Activated CD8-positive, alpha-beta memory T cell treated with anti-CD3 and anti-CD28 coated beads for 4 hours (primary cell): ENCODE results near the gene HEG1.

Experiments used
- DNase-seq, 2 donors: peaks; one replicate each; pipeline ENCODE4 v3.0.0-alpha.2; 2020; ENCODE audit warnings: low read depth in 2 of 2

Gene HEG1

DNA sequence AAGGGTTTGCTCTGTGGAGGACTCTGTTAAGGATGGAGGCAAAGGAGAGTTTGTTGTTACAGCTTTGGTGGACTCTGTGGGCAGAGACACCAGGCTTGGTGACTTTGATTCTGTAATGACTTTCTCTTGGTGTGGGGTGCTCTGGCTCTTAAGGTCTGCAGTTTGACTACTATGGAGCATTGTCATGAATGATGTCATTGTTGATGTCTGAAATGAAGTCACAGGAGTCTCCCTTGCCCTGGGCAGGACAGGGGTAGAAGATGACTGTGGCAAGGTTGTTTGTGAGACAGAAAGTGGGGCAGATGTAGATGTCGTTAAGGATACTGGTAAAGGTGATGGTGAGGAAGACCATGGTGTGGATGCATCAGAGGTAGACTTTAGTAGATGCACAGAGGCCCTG lies 42.7 kb downstream of the HEG1 start:
- DNase-seq, result no peak

DNA sequence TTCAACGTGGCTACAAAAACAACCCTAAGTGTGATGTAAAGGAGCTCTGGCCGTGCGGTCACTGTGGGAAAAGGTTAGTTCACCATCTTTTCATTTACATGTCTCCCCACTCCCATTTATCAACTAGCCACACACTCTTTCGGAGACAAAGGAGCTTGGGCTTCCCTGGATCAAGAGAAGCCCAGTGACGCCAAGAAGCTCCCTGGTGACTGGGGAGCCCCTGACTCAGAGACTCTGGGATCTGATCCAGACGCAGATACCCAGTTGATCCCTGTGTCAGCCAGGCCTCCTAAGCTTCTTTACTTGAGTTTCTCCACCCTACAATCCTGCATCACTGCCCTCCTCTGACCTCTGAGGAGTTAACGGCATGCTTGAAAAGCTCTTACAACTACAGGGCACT lies 43.9 kb downstream of the HEG1 start:
- DNase-seq, result no peak

DNA sequence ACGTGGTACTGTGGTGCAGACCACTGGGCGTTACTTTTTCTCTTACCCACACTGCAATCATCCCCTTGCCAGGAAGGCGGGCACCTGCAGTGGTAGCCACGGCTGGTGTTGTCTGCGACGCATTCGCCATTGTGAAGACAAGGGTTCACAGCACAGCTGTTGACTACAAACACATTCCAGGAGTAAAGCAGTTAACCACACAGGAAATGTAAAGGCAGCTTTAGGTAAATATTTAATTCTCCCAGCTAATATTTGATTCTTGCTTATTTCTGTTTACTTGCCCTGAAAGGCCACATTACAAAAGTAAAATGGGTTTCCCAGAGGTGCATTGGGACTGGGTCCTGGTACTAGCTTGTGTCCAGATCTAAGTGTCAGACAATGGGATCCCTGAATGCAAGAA lies 45.4 kb downstream of the HEG1 start:
- DNase-seq, result no peak

DNA sequence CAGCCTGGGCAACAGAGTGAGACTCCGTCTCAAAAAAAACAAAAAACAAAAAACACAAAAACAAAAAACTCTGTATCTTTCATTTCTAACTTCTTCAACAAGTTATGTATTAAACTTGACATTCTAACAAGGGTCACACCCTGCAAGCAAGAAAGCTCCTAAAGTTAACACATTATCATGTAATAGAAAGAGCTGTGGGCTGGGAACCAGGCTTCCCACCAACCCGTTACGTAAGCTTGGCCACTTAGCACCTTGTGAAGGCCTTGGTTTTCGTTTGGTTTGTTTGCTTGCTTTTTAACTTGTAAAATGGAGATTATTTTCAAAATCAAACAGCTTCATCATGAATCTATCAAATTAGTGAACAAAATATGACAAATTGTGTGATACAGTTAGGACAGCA lies 47.0 kb downstream of the HEG1 start:
- DNase-seq, result no peak

DNA sequence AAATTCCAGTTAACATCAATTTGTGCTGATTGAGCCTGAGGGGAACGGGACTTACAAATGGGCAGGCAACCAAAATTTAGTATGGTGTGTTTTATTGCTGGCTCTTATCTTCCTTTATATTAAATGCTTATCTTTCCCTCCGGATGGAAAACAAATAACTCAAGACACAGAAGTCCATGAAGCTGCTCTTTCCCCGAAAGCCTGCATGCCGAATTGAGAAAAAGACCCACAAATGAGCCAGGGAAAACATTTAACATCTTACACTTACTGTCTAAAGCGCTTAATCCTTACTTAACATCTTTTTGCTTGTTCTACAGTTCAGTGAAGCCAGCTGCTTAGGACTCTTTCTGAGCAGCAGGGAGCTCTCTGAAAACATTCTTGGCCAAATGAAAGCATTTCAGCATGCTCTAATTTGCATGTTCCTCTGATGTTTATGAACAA lies 49.5 kb downstream of the HEG1 start:
- no peak for DNase-seq

DNA sequence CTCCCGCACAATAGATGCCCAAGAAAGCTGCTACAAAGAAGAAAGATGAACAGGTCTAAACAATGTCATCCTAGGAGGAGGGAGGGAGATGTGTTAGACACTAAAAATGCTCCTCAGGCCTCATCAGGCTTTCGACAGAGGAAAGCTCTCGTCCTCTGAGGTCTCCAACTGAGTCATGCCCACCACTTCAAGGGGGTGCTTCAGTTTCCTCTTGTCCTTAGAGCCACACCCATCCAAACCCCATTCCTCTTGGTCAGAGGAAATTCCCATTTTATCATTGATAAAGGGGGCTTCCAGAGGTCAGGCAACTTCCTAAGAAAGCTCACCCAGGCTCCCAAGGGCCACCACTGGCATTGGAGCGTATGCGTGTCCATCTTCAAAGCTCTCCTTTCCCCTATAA lies 50.1 kb downstream of the HEG1 start:
- no peak for DNase-seq

DNA sequence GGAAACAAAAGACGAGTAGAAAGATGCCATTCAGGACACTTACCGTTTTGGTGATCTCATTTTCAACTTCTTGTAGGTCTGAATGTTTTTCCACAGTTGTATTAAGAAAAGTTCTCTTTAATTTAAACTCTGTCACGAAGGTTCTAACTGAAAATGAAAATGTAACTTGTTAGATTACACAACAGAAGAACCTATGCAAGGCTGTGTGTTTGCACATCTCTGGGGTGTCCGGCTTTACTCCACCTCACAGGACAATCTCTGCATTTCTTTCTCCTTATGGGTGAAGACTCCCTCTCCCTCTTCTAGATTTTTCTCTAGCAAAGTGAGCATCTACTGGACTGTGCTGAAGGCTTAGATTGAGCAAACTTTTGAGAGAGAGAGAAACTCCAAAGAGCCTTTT lies 50.6 kb downstream of the HEG1 start:
- DNase-seq, result no peak

DNA sequence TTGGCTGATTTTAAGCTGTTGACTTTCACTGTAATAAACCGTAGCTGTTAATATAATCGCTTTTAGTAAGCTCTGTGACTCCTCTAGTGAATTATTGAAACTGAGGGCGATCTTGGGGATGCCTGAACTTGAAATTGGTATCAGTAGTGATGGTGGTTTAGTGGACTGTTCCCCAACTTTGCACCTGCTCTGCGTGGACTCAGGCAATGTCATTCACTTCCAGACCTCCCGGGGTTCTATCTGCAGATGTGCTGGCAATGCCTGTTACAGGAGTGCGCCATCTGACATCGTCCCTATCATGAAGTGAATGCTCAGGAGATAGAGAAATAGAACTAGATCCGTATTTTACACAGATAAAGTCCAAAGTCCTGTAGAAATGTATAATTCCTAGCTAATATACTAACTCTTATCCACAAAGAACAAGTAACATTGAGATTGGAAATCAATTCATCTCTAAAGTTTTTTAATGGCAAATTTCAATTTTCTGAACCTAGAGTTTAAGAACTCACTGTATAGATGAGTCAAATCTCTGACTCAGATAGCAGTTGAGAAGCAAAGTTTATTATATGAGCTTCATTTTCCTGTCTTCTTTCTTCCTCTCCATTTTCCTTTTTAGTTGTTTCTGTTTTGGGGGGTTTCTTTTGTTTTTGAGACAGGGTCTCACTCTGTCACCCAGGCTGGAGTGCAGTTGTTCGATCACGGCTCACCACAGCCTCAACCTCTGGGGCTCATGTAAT lies 51.8 kb downstream of the HEG1 start:
- DNase-seq, result no peak

DNA sequence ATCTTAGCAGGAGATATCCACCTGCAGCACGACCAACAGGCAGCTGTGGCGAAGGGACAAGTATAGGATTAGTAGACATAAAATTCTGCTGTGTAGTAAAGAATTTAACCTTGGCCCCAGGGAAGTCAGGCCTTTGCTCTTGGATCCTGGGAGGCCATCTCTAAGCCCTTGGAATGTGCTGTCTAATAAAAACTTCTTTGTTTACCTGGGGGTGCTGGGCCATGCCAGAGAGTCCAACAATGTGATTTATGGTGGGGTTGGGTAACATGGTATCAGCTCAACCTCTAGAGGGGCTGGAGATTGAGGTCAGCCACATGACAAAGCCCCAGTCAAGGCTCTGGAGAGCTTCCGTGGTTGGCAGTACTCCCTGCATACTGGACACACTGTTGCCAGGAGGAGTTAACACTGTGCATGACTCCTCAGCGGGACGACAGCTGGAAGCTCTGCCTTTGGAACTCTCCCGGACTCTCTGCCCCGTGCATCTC lies 52.4 kb downstream of the HEG1 start:
- DNase-seq, result no peak

DNA sequence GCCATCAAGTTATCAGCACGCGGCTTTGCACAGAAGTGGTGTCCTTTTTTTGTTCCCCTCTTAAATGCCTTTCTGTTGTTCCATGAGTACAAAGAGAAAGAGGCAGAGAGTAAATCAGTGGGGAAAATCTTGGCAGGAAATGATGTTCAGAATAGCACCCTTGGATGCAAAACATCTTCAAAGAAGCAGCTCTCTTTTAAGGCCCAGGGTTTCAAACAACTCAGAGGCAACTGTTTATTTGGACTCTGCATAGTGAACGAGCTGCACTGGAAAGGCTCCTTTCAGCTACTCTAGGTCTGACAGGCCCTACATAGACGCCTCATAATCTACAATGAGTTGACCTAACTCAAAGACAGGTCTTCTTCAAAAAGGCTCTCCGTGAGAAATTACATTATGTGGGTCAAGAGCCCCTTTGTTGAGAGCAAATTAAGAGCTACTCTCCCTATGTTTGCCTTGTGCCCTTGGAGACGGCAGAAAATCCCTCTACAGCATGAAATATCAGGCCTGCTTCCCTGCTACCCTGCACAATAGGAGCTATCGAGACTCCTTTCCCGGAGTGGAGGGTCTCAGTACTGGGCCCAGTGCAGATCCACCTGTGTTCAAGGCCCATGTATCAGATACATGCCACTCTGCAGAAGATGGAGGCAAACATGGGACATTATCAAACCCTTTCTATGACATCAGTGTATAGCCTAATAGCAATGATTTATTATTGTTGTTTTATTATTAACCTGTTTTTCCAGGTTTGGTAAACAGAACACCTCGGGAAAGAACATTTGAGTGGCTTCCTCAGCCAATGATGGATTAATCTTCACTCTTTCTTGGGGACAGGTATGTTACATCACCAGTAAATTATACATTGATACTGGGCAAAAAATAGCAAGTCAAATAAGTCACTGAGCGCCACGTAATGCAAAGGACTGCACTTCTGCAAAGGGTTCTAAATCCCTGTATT lies 53.1 kb downstream of the HEG1 start:
- DNase-seq, result no peak

DNA sequence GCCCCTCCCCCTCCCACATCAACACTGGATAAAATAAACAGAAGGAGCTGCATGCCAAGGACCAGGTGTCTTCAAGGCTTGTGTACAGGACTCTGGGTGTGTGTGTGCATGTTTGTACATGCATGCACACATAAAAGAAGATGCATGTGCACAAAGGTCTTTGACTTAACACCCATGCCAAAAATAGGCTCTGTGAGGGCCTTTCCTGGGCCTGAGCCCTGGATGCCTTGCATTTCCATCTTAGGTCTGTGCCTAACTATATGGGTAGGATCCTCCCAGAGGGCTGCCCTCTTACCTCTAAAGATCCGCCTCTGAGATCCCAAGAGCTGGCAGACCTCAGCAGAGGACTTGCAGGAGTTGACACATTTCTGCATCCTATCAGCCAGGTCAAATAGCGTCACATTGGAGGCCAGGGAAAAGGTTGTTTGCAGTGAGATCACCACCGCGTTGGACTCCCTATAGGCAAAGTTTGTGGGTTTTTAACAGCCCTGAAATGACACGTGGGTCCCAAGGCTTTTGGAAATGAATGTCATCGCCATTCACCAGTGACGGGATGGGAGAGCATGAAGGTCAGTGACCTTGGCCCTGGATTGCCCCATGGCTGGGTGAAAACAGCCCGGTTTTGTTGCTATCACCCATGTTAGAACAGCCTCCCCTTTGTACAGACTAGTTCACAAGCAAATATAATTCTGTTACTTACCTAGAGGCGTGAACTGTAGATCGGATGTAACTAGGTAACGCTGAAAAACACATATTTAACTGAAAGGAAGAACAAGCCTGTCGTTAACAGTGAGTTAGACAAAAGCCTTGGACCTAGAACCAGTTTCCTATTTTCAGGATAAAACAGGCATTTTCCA lies 54.0 kb downstream of the HEG1 start:
- DNase-seq, result no peak

DNA sequence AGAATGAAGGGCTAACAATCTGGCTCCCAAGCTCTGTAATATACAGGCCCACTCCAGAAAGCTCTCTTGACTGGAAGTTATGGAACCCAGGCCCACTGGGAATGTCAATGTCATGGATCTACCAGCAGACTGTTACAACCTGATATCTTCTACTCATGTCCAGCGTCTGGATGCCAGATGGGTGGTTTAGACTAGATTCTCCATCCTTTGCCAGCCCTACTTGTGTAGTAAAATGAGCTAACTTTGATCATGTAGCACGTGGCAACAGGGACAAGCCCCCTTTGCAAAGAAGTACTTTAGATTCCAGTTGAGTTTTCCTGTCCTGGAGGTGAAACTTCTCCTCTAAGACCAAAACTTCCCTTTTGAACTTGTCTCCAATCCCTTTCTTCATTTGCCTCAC lies 55.1 kb downstream of the HEG1 start:
- DNase-seq, result no peak

DNA sequence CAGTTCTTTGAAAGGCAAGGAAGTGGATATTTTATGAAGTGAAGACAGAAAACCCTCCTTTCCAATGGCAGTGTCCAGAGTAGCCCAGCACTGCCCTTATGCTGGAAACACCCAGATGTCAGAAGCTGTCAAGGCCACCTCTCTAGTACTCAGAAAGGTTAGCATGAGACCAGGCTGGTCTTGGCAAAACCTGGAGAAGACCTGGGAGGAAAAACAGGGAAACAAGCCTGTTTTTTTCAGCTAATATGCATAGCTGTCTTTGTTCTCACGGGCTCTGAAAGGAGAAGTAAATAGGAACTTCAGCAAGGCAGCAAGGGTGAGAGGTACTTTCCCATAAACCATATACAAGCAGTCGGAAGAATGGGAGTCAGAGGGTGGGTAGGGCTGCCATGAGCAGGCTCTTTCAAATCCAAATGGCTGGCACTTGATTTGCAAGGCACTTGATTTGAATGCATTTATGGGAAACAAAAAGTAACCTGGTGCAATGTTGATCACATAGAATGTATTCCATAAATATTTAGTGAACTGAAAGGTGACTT lies 55.8 kb downstream of the HEG1 start:
- no peak for DNase-seq

DNA sequence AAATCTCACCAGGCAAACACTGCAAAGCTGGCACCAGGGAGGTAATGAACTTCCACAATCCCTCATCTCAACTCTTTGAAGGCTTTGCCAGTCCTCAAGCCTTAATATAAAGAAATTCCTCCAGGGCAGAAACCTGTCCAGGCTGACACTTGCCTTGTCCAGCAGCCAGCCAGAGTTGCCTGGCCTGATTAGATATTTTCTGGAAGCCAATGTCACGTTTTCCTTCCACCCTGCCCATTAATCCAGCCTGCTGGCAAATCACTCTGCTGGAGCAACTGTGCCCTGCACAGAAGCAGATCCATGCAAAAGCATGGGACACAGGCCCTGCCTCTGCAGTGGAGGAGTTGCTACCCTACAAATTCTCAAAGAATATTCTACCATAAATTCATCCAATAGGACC lies 56.5 kb downstream of the HEG1 start:
- DNase-seq, result no peak

DNA sequence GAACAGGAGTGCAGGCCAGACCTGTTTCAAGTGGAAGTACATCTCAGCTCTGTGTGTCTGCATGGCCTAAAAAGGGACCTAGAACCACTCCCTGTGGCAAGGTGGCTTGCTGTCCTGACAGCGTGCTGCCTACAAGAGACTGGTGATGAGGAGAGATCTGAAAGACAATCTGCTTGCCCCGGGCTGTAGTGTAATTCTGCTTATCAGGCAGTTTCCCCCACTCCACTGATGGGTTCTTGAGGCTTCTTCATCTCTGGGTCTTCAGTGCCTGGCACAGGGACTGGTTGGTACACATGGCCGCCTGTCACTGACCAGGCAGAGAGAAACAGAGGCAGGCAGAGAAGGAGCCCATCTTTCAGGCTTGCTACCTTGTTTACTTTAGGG lies 57.6 kb downstream of the HEG1 start:
- no peak for DNase-seq

DNA sequence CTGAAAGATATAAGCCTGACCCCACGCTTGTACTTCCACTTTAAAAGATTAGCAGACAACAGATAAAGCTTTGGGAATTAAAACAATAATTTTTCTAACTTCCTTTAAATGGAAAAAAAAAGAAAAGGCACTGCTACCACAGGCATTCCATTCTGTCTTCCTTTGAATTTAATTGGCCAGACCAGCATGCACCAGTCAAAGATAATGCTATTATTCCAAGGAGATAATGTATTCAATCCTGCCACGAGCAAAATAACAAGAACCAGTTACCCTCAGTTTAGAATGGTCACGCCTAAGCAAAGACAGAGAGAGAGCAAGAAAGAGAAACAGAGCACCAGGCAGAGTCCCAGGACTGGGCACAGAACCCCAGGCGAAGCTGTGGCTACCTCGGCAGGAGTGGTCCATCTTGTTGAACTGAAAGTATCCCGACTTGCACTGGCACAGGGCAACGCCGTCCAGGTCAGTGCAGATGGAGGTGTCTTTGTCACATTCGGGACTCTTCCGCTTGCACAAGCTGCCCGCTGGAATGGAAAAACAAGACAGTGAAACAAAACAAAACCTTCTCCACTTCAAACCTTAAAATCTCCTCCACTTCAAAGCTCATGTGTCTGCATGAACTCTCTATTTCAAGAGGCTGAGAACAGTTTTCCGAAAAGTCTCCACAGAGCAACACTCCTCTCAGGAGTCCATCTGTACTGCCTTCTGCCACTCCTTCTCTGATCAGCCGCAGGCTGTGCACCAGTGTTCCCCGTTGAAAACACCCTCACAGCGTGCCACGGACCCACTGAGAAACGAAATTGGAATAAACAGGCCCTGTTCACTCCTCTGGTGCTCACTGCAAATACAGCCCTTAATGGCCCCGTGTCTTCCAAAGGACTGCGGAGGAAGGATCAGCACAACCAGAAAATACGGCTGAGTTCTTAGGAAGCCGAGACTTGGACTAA lies 58.2 kb downstream of the HEG1 start:
- no peak for DNase-seq

DNA sequence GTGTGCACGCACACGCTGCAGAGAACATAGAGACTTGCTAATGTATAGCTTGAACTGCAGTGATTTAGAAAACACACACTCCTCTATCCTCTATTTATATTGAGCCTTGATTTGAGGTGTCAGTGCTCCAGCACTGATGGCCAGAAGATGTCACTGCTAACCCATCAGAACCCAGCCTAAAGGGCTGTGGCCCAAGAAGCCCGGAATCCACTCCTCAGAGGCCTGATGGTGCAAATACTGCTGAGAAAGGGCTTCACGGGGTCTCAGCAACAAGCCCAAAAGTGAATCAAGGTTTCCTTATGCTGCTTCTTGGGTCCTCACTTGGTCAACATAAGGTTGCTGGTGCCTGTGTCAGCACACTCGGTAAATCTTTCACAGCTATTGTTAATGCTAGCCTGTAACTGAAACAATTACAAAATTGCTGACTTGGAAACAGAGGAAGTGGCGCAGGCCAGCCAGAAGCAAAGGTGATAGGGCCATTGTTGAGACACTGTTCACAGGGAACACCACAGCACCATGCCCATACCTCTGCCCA lies 60.3 kb downstream of the HEG1 start:
- DNase-seq, result no peak

DNA sequence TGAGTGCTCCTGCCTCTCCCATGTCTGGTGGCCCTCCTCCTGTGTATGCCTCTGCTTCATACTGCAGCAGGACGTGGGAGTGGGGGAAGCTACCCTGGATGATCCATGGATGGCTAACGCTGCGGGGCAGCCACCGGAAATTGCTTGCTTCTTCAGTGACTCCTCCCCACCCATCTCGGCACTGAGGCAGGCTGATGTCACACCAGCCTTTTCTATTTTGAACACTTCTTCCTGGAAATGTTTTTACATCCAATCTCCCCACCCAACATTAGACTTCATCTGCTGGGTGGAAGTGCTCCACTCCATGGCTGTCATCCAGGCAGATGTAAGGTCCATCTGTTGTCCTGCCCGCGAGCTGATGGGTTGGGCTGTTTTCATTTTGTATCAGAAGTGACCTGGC lies 62.3 kb downstream of the HEG1 start:
- no peak for DNase-seq

DNA sequence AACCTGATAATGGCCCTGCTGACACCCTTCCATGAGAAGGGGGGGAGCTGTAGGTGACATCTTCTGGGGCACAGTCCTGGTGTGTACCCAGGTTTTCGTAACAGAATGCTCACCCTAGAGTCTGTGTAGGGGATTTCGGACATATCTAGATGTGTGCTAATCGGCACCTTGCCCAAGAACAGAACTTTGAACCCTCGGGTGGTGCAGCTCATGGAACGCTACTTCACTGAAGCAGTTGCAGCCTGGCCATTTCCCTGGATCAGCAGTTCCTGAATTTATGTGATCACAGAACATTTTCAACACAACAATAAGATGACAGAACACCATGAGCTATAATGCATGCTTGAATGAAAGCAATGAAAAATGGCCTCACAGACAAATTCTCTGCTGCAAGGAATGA lies 63.8 kb downstream of the HEG1 start:
- no peak for DNase-seq
